GM12872 (cell line): ENCODE data around the gene WARS2.

Experiments
- CTCF ChIP-seq: IDR thresholded peaks from 3 replicates; pipeline ENCODE4 v1.5.1; 2011; ENCODE audit warnings: low read depth, mild to moderate bottlenecking, low read length, moderate library complexity; ENCODE audit not compliant: insufficient read depth

Gene WARS2

DNA sequence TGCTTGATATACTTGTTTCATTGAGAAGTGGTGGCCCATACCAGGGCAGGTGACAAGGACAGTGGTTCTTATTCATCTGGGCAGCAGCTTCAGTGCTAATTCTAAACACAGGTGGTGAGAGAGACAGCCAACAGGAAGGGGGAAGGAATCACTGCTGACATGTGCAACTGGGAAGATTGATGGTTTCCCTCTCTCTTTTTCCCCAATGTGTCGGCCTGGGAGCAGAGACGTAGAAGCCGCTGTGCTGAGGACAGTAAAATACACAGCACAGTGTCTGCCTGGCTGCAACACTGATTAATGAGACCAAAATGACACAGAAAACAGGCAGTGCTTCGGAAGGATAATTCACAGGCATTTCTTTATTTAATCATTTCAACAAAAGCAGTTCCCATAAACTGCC is 48.8 kb downstream of the WARS2 start:
- TF ChIP-seq CTCF: no peak

DNA sequence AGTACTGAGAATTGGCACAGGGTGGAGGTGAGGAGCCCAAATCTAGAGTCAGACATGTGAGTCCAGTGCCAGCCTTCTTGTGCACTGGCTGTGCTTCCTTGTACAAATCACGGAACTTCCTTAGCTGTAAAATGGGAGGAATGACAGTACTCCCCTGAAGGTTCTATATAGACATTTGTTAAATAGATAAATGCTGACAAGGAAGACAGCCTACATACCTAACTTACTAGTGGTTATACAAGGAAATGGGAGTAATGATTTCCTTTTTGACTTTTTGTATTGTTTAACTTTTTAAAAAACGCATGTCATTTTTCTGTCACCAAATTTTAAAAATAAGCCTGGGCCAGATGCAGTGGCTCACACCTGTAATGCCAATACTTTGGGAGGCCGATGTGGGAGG is 50.2 kb downstream of the WARS2 start:
- TF ChIP-seq CTCF: no peak

DNA sequence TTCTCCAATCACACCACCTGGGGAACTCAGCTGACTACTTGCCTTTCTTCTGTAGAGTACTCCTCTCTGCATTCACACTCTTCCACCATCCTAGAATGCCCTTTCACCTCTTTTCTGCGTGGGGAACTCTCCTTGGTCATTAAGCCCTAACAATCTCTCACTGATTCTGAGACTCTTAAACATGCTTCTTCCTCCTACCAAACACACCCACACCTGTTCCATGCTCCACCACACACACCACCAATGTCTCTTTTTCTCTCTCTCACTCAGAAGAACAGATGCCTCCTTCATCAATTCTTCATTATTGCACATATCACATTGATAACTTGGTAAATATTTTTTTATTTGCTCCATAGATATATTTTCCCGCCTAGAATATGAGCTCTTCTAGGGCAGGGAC is 53.6 kb downstream of the WARS2 start:
- no peak for TF ChIP-seq CTCF

DNA sequence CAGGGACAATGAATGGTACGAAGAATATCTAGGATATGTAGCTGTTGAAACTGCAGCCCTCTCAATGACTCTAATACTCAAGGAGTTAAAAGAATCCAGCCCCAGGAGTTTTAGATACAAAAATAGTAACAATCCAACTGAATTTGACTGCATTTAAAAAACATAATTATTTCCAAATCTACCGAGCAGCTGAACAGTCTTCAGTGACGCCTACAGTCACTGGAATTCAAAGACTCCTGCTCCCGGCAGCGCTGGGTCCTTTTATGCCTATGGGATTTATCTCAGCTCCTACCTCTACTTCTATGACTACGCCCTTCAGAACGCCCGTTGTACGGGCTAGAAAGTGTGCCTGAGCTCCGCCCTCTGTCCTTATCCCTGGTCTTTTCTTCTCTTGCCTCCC is 55.7 kb downstream of the WARS2 start:
- TF ChIP-seq CTCF: no peak

GRCh38 chr1:119083980-119084379 is 56.5 kb downstream of the WARS2 start:
- TF ChIP-seq CTCF: no peak

GRCh38 chr1:119083479-119083878 is 57.0 kb downstream of the WARS2 start:
- TF ChIP-seq CTCF: no peak

GRCh38 chr1:119081700-119082099 is 58.8 kb downstream of the WARS2 start:
- no peak for TF ChIP-seq CTCF

GRCh38 chr1:119081267-119081666 is 59.2 kb downstream of the WARS2 start:
- TF ChIP-seq CTCF: no peak
